ENCODE results near the gene FOCAD. TPM values are rescaled to one million over a fixed set of nuclear protein-coding genes. Genes with fewer than 3 reads are reported as not detected.

Gene FOCAD
- total RNA-seq, 1 experiment from 2014 or later = 17.1 TPM

DNA sequence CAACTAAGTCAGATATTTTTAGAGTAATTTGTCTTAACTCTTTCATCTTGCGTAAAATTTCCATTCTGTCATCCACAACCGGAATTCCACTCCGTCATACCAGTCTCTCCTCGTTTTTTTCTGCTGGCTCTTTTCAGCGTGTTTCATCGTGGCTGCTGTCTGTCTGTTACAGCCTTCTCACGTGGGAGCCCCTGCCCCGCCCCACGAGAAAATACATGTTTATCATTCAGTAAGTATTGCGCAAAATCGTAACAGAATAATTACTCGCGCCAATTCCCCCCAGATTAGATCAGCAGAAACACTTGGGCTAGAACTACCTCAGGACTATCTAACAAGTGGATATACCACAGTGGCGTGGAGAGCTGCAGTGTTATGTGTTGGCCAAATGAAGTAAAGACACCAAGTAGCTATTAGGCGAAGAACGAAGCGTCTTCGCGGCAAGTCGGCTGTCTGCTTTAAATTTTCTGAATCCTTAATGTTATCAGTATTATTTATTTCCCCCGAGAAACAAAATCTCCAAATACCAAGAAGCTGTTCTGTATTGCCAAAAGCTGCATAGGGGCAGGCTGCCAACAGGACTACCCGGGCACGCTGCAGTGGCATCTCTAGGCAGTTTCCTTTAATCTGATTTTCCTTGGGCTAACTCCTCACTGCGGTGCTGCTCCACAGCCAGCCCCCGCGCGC, 566 bp upstream of the FOCAD start:
- H4K20me1 ChIP-seq (ENCODE audit: insufficient read depth) = no peaks in the 10 kb centered on the region
- intact Hi-C loops (cut with micrococcal nuclease; ENCODE audit: unreplicated experiment) = loop anchor here (1.0 to 10.0 kb wide), 3 partner anchors 61 to 327 kb away; partner anchors contain the start of gene MLLT3
- no peak for TF ChIP-seq EZH2 (IDR thresholded peaks at IDR 0.05; ENCODE audit: low read depth)
- TF ChIP-seq, protein P1, sequence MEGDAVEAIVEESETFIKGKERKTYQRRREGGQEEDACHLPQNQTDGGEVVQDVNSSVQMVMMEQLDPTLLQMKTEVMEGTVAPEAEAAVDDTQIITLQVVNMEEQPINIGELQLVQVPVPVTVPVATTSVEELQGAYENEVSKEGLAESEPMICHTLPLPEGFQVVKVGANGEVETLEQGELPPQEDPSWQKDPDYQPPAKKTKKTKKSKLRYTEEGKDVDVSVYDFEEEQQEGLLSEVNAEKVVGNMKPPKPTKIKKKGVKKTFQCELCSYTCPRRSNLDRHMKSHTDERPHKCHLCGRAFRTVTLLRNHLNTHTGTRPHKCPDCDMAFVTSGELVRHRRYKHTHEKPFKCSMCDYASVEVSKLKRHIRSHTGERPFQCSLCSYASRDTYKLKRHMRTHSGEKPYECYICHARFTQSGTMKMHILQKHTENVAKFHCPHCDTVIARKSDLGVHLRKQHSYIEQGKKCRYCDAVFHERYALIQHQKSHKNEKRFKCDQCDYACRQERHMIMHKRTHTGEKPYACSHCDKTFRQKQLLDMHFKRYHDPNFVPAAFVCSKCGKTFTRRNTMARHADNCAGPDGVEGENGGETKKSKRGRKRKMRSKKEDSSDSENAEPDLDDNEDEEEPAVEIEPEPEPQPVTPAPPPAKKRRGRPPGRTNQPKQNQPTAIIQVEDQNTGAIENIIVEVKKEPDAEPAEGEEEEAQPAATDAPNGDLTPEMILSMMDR (conservative IDR thresholded peaks at IDR 0.05) = no peak
- H3K27me3 ChIP-seq (ENCODE audit: insufficient read depth, low read depth) = no peaks in the 10 kb centered on the region
- peaks cover 31% of the 10 kb centered on the region for H3K79me2 ChIP-seq (ENCODE audit: low read depth)
- peak overlapping the region; percentile 93 for H3K4me2 ChIP-seq
- peak overlapping the region; percentile 5; the same call in 1 of the 2 replicates for H3K27ac ChIP-seq
- POLR2A ChIA-PET (ENCODE audit: unreplicated experiment) = interaction anchor here (0.5 to 0.6 kb wide), 2 partner anchors 14 to 65 kb away, joined by 3 to 10 read pairs; no protein-coding TSS in a partner anchor
- H3K4me1 ChIP-seq (replicated peaks; ENCODE audit: insufficient read depth) = peaks cover 14% of the 10 kb centered on the region
- CTCF ChIA-PET = no interaction called here
- H2AFZ ChIP-seq = peak overlapping the region; percentile 98
- H3F3A ChIP-seq (ENCODE audit: insufficient read depth, low read depth) = 0 out of 2 replicates have a peak, but pooled peaks cover 8% of the 10 kb centered on the region
- peak overlapping the region; percentile 92 for H3K4me3 ChIP-seq
- no peaks in the 10 kb centered on the region for H3K9me3 ChIP-seq (ENCODE audit: insufficient read depth, low read depth)
- TSS peak; percentile 47 for BruUV-seq (replicated peaks)
- H3K36me3 ChIP-seq (ENCODE audit: low read depth) = no peaks in the 10 kb centered on the region
- DNase-seq = peak in 1 of 2 experiments; percentile 14
- no peaks in the 10 kb centered on the region for H3K9me2 ChIP-seq (ENCODE audit: insufficient read depth)

DNA sequence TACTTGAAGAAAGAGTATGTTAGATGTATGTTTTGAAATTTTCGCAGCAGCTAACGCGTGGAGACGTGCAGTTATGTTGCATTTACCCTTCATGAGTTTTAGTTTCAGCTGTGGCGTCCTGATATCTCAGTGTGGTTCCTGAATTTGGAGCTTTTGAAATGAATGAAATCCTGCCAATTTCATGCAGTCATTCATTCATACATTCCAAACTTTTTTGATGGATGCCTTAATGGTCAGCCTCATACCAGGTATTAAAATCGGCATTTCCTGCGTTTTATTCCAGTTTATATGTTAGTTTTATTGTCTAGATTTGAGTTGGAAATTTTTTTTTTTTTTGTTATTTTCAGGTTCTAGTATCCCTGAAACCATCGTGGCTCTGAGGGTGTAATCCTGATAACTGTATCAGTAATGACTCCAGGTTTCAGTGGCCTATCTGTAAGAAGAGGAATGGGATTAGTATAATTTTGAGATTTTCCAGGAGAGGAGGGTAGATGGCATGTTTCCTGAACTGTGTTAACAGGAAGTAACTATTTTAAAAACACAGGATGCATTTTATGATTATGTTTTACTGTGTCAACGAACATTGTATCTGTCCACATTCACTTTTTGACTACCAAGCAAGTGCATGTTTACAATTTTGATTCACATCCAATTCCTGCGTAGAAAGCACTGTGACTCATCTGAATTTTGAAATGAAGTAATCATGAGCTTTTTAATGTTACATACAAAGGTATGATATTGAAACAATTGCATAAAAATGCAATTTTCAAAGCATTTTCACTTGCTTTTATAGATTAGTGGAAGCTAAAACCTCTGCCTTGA, 1.0 kb downstream of the FOCAD start:
- Histone ChIP-seq H2AFZ (peak overlapping the region; percentile 92), H3K9me2 (ENCODE audit: insufficient read depth) (no peaks in the 10 kb centered on the region), H3K4me1 (replicated peaks; ENCODE audit: insufficient read depth) (peaks cover 14% of the 10 kb centered on the region), H3K36me3 (ENCODE audit: low read depth) (no peaks in the 10 kb centered on the region), H3K9me3 (ENCODE audit: insufficient read depth, low read depth) (no peaks in the 10 kb centered on the region), H3K4me3 (peak overlapping the region; percentile 92), H3K79me2 (ENCODE audit: low read depth) (peaks cover 31% of the 10 kb centered on the region), H3K27me3 (ENCODE audit: insufficient read depth, low read depth) (no peaks in the 10 kb centered on the region), H3K4me2 (peak overlapping the region; percentile 93), H4K20me1 (ENCODE audit: insufficient read depth) (no peaks in the 10 kb centered on the region), H3F3A (ENCODE audit: insufficient read depth, low read depth) (0 out of 2 replicates have a peak, but pooled peaks cover 8% of the 10 kb centered on the region), H3K27ac (peak overlapping the region; percentile 72)
- TSS peak; percentile 40 for BruUV-seq (replicated peaks)
- CTCF ChIA-PET = no interaction called here
- TF ChIP-seq, protein P1 (conservative IDR thresholded peaks at IDR 0.05) = no peak
- no peak for TF ChIP-seq EZH2 (IDR thresholded peaks at IDR 0.05; ENCODE audit: low read depth)
- DNase-seq = peak in 1 of 2 experiments; percentile 45
- intact Hi-C loops (cut with micrococcal nuclease; ENCODE audit: unreplicated experiment) = loop anchor here (1.0 to 10.0 kb wide), 3 partner anchors 42 to 170 kb away; partner anchors contain the start of gene MLLT3
- POLR2A ChIA-PET (ENCODE audit: unreplicated experiment) = interaction anchor here (0.5 to 0.9 kb wide), 3 partner anchors 15 to 150 kb away, joined by 3 to 11 read pairs (median 3); partner anchors contain the start of gene MLLT3

DNA sequence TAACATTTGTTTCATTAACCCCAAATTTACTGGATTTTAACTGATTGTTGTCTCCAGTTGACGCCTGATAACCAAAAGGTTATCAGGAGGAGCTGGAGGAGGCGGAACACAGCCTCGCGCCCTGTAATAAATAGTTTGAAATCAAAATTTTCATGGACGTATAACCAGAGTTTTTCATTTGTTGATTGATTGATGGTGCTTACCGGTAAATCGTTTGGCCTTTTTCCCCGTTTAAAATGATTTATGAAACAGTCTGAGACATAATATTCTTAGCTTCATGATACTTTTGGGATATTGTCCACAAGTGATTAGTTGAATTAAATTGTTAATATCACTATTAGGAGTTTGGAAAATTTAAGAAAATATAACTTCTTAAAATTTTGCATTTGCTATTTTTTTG, 1.7 kb downstream of the FOCAD start:
- Histone ChIP-seq H2AFZ (no peak overlapping the region), H3K79me2 (ENCODE audit: low read depth) (peaks cover 31% of the 10 kb centered on the region), H3K36me3 (ENCODE audit: low read depth) (no peaks in the 10 kb centered on the region), H3K27me3 (ENCODE audit: insufficient read depth, low read depth) (no peaks in the 10 kb centered on the region), H4K20me1 (ENCODE audit: insufficient read depth) (no peaks in the 10 kb centered on the region), H3K4me3 (peak overlapping the region; percentile 92; the same call in 1 of the 2 replicates), H3K4me1 (replicated peaks; ENCODE audit: insufficient read depth) (peaks cover 14% of the 10 kb centered on the region), H3K9me3 (ENCODE audit: insufficient read depth, low read depth) (no peaks in the 10 kb centered on the region), H3K27ac (peak overlapping the region; percentile 72), H3K4me2 (peak overlapping the region; percentile 93), H3F3A (ENCODE audit: insufficient read depth, low read depth) (0 out of 2 replicates have a peak, but pooled peaks cover 8% of the 10 kb centered on the region), H3K9me2 (ENCODE audit: insufficient read depth) (no peaks in the 10 kb centered on the region)
- POLR2A ChIA-PET (ENCODE audit: unreplicated experiment) = interaction anchor here (0.5 kb wide), 1 partner anchor 14 kb away, joined by 3 read pairs; no protein-coding TSS in a partner anchor
- DNase-seq = no peak
- TF ChIP-seq, protein P1 (conservative IDR thresholded peaks at IDR 0.05) = no peak
- TF ChIP-seq EZH2 (IDR thresholded peaks at IDR 0.05; ENCODE audit: low read depth) = no peak
- CTCF ChIA-PET = no interaction called here
- BruUV-seq (replicated peaks) = no TSS peak
- intact Hi-C loops (cut with micrococcal nuclease; ENCODE audit: unreplicated experiment) = loop anchor here (5.0 to 10.0 kb wide), 2 partner anchors 42 to 171 kb away; no protein-coding TSS in a partner anchor
